SU-DHL-6 (cell line): Measurements from ENCODE around the gene SP140.
A peak's percentile ranks its signal among the peaks of the same experiment; 100 is the strongest.

Experiments
- H2AFZ ChIP-seq: fragments of 200-600 bp; sonication (generic); 2 replicates; pipeline ENCODE4 v1.6.1; 2014; ENCODE audit warnings: low read depth, mild to moderate bottlenecking, moderate library complexity, mixed read lengths, antibody characterized with exemption, low read length; ENCODE audit not compliant: severe bottlenecking
- H3F3A ChIP-seq: fragments of 200-600 bp; shearing (Covaris generic); 2 replicates; pipeline ENCODE4 v1.6.0; 2016; ENCODE audit warnings: antibody characterized with exemption, mild to moderate bottlenecking; ENCODE audit not compliant: insufficient read depth
- H3K27ac ChIP-seq: fragments of 200-600 bp; sonication (generic); 2 replicates; pipeline ENCODE4 v1.5.1; 2016; ENCODE audit warnings: low read depth, mild to moderate bottlenecking, low read length, moderate library complexity, mixed read lengths
- H3K27me3 ChIP-seq: fragments of 200-600 bp; sonication (generic), shearing (Covaris generic); 2 replicates; pipeline ENCODE4 v1.6.0; 2014; ENCODE audit warnings: mild to moderate bottlenecking, low read length
- H3K36me3 ChIP-seq: fragments of 200-600 bp; sonication (generic); 2 replicates; pipeline ENCODE4 v1.6.1; 2014; ENCODE audit warnings: mild to moderate bottlenecking, low read length, mixed read lengths
- H3K4me2 ChIP-seq: fragments of 300-600, 200-600 bp; shearing (Covaris generic), sonication (generic); 2 replicates; pipeline ENCODE4 v1.6.0; 2014; ENCODE audit warnings: low read length, low read depth, mild to moderate bottlenecking; ENCODE audit not compliant: poor library complexity, severe bottlenecking
- H3K4me3 ChIP-seq: fragments of 200-600 bp; sonication (generic); 2 replicates; pipeline ENCODE4 v1.5.1; 2014; ENCODE audit warnings: antibody characterized with exemption, low read length, mild to moderate bottlenecking, mixed read lengths; ENCODE audit not compliant: insufficient read depth, poor library complexity, severe bottlenecking
- H3K79me2 ChIP-seq: fragments of 200-600 bp; sonication (generic); 2 replicates; pipeline ENCODE4 v1.6.1; 2014; ENCODE audit warnings: mild to moderate bottlenecking, low read length, moderate library complexity; ENCODE audit not compliant: insufficient read depth
- H3K9ac ChIP-seq: fragments of 200-600 bp; sonication (generic); 2 replicates; pipeline ENCODE4 v1.7.0; 2014; ENCODE audit warnings: mild to moderate bottlenecking, low read length
- H3K9me2 ChIP-seq: fragments of 200-600 bp; sonication (generic); replicated peaks from 2 replicates; pipeline ENCODE4 v1.6.1; 2014; ENCODE audit warnings: low read length; ENCODE audit not compliant: insufficient read depth
- H3K9me3 ChIP-seq: fragments of 200-600 bp; sonication (generic); 2 replicates; pipeline ENCODE4 v1.6.1; 2014; ENCODE audit warnings: low read length, mixed read lengths; ENCODE audit not compliant: insufficient read depth
- H4K20me1 ChIP-seq: fragments of 200-600 bp; sonication (generic); 2 replicates; pipeline ENCODE4 v1.6.1; 2014; ENCODE audit warnings: low read depth, mild to moderate bottlenecking, antibody characterized with exemption, low read length, moderate library complexity, mixed read lengths
- EZH2phosphoT487 ChIP-seq: fragments of 200-600 bp; sonication (generic), shearing (Covaris generic); conservative IDR thresholded peaks from 2 replicates; pipeline ENCODE4 v1.6.1; 2018; ENCODE audit warnings: mild to moderate bottlenecking, antibody characterized with exemption, low read length, moderate library complexity, mixed read lengths
- TF ChIP-seq, protein P1 (sequence below): fragments of 200-600 bp; sonication (generic); IDR thresholded peaks from one replicate; pipeline ENCODE4 v1.5.1; 2017; ENCODE audit warnings: antibody characterized with exemption, mild to moderate bottlenecking, low read length, moderate library complexity; ENCODE audit not compliant: insufficient read depth, poor library complexity, severe bottlenecking

The SP140 gene

DNA sequence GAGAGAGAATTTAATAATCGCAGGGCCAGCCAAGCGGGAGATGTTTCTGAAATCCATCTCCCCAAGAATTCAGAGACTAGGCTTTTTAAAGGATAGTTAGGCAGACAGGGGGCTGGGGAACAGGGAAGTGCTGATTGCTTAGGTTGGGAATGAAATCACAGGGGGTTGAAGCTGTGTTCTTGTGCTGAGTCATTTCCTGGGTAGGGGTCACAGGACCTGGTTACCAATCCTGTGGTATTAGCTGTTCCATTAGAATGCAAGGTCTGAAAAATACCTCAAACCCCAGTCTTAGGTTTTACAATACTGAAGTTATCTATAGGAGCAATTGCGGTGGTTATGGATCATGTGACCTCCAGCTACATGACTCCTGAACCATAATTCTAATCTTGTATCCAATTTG is 4.6 kb downstream of the SP140 start:
- peaks cover 83% of the 10 kb centered on the region for H3K79me2 ChIP-seq
- TF ChIP-seq, protein P1, sequence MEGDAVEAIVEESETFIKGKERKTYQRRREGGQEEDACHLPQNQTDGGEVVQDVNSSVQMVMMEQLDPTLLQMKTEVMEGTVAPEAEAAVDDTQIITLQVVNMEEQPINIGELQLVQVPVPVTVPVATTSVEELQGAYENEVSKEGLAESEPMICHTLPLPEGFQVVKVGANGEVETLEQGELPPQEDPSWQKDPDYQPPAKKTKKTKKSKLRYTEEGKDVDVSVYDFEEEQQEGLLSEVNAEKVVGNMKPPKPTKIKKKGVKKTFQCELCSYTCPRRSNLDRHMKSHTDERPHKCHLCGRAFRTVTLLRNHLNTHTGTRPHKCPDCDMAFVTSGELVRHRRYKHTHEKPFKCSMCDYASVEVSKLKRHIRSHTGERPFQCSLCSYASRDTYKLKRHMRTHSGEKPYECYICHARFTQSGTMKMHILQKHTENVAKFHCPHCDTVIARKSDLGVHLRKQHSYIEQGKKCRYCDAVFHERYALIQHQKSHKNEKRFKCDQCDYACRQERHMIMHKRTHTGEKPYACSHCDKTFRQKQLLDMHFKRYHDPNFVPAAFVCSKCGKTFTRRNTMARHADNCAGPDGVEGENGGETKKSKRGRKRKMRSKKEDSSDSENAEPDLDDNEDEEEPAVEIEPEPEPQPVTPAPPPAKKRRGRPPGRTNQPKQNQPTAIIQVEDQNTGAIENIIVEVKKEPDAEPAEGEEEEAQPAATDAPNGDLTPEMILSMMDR = no peak
- no peak for TF ChIP-seq EZH2phosphoT487
- H3K9me3 ChIP-seq = peaks cover 9% of the 10 kb centered on the region; the same call in 1 of the 2 replicates
- peak overlapping the region; percentile 89 for H3K4me2 ChIP-seq
- H3K36me3 ChIP-seq = peaks cover 24% of the 10 kb centered on the region
- no peaks in the 10 kb centered on the region for H4K20me1 ChIP-seq
- H3K4me3 ChIP-seq = peak overlapping the region; percentile 72
- H3F3A ChIP-seq = peaks cover 60% of the 10 kb centered on the region
- H3K9me2 ChIP-seq = no peaks in the 10 kb centered on the region
- H3K27me3 ChIP-seq = no peaks in the 10 kb centered on the region
- H2AFZ ChIP-seq = no peak overlapping the region
- H3K9ac ChIP-seq = peak overlapping the region; percentile 35
- peak overlapping the region; percentile 98 for H3K27ac ChIP-seq

DNA sequence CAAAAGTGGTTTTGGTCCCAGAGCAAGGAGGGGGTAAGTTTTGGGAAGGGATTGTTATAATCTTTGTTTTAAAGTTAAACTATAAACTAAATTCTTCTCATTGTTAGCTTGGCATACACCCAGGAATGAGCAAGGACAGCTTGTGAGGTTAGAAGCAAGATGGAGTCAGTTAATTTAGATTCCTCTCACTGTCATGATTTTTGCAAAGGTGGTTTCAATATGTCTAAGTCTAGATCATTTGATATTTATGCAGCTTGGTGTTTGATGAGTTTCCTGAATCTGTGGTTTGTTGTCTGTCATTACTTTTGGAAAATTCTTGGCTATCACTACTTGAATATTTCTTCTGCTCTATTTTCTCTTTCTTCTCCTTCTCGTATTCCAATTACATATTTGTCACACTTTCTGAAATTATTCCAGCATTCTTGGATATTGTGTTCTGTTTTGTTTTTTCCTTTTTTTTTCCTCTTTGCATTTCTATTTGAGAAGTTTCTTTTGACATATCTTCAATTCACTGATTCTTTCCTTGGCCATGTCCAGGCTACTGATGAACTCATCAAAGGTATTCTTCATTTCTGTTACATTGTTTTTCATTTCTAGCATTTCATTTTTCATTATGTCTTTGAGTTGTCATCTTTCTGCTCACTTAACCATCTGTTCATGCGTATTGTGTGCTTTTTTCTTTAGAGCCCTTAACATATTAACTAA is 5.1 kb downstream of the SP140 start:
- Histone ChIP-seq H3K79me2 (peaks cover 89% of the 10 kb centered on the region), H3K9me2 (no peaks in the 10 kb centered on the region), H3K4me3 (peak overlapping the region; percentile 72), H3F3A (peaks cover 55% of the 10 kb centered on the region), H3K27ac (peak overlapping the region; percentile 98), H4K20me1 (no peaks in the 10 kb centered on the region), H3K27me3 (no peaks in the 10 kb centered on the region), H3K4me2 (peak overlapping the region; percentile 89), H3K9me3 (peaks cover 9% of the 10 kb centered on the region; the same call in 1 of the 2 replicates), H3K9ac (peak overlapping the region; percentile 46; the same call in 1 of the 2 replicates), H2AFZ (no peak overlapping the region), H3K36me3 (peaks cover 24% of the 10 kb centered on the region)
- TF ChIP-seq EZH2phosphoT487 = no peak
- TF ChIP-seq, protein P1 = no peak

DNA sequence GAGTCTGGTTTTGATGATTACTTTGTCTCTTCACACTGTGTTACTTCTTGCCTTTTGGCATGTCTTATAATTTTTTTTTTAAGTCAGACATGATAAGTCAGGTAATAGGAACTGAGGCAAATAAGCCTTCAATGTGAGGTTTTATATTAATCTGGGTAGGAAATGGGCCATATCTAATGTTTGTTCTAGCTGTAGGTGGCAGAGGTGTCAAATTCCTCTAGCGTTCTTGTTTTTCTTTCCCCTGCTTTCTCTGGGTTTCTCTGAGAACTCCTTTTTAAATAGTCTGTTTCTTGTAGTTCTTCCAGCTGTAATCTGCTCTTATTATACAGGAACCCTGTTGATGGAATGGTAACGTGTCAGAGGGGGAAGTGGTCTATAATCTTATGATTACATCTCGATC is 5.7 kb downstream of the SP140 start:
- no peaks in the 10 kb centered on the region for H3K9me2 ChIP-seq
- no peak overlapping the region for H2AFZ ChIP-seq
- H3K4me3 ChIP-seq = peak overlapping the region; percentile 34
- H3K9ac ChIP-seq = peak overlapping the region; percentile 46
- peak overlapping the region; percentile 98 for H3K27ac ChIP-seq
- peaks cover 24% of the 10 kb centered on the region for H3K36me3 ChIP-seq
- H3K27me3 ChIP-seq = no peaks in the 10 kb centered on the region
- peak overlapping the region; percentile 89 for H3K4me2 ChIP-seq
- peaks cover 9% of the 10 kb centered on the region; the same call in 1 of the 2 replicates for H3K9me3 ChIP-seq
- H3K79me2 ChIP-seq = peaks cover 92% of the 10 kb centered on the region
- no peaks in the 10 kb centered on the region for H4K20me1 ChIP-seq
- TF ChIP-seq, protein P1 = no peak
- no peak for TF ChIP-seq EZH2phosphoT487
- H3F3A ChIP-seq = peaks cover 49% of the 10 kb centered on the region
